Endothelial cell (in vitro differentiated cells): ENCODE results near the gene SEPTIN1. TPM values are rescaled to one million over a fixed set of nuclear protein-coding genes. Genes with fewer than 3 reads are reported as not detected.

Experiments
- DNase-seq: peaks from one replicate; pipeline ENCODE4 v3.0.0; 2021; ENCODE audit warnings: low spot score
- H3K27ac Mint-ChIP-seq: one replicate; pipeline ENCODE4 v1.8.0; 2021; ENCODE audit warnings: mixed read lengths, inconsistent platforms; ENCODE audit not compliant: unreplicated experiment
- H3K27me3 Mint-ChIP-seq: one replicate; pipeline ENCODE4 v1.8.0; 2021; ENCODE audit warnings: mild to moderate bottlenecking, moderate library complexity, mixed read lengths, inconsistent platforms; ENCODE audit not compliant: unreplicated experiment
- H3K36me3 Mint-ChIP-seq: one replicate; pipeline ENCODE4 v1.8.0; 2021; ENCODE audit warnings: mild to moderate bottlenecking, low read depth, mixed read lengths, inconsistent platforms; ENCODE audit not compliant: unreplicated experiment
- H3K4me1 Mint-ChIP-seq: one replicate; pipeline ENCODE4 v1.8.0; 2021; ENCODE audit warnings: mild to moderate bottlenecking, mixed read lengths, inconsistent platforms; ENCODE audit not compliant: unreplicated experiment
- H3K4me3 Mint-ChIP-seq: one replicate; pipeline ENCODE4 v1.8.0; 2021; ENCODE audit warnings: mild to moderate bottlenecking, mixed read lengths, inconsistent platforms; ENCODE audit not compliant: unreplicated experiment
- H3K9me3 Mint-ChIP-seq: one replicate; pipeline ENCODE4 v1.8.0; 2021; ENCODE audit warnings: mixed read lengths, inconsistent platforms; ENCODE audit not compliant: unreplicated experiment
- CTCF ChIP-seq: fragments of 200-600 bp; sonication (generic); IDR thresholded peaks from one replicate; pipeline ENCODE4 v1.5.0; 2021; ENCODE audit warnings: antibody characterized with exemption; ENCODE audit not compliant: unreplicated experiment
- total RNA-seq: library from RNA; stranded (reverse); fragmentation: NEBNext Ultra II Directional; extraction: Animal tissue kit (Norgen Biotek cat#: 25700); gene quantifications from one replicate; pipeline ENCODE4 v1.2.1, GENCODE V29; 2021; ENCODE audit not compliant: unreplicated experiment

SEPTIN1 gene
- total RNA-seq, 1 donor from 2014 or later = 1.6 TPM

GRCh38 chr16:30371248-30371816, 11.0 kb downstream of the SEPTIN1 start:
- Mint-ChIP-seq H3K4me1 (peaks cover 35% of the 10 kb centered on the region), H3K9me3 (no peaks in the 10 kb centered on the region), H3K27ac (peak overlapping the region; percentile 93), H3K4me3 (peak overlapping the region; percentile 94), H3K27me3 (peaks cover 11% of the 10 kb centered on the region), H3K36me3 (peaks cover 12% of the 10 kb centered on the region)
- DNase-seq = no peak
- no peak for TF ChIP-seq CTCF

- Mint-ChIP-seq H3K27ac (peak within 1 kb of the TSS; percentile 93), H3K4me3 (peak within 1 kb of the TSS; percentile 94), H3K9me3 (no peaks in the 10 kb centered on the region), H3K36me3 (peaks cover 12% of the 10 kb centered on the region), H3K27me3 (peaks cover 11% of the 10 kb centered on the region), H3K4me1 (peaks cover 35% of the 10 kb centered on the region)
- TF ChIP-seq CTCF = no peak
- DNase-seq = peak; percentile 97
These were observed 11.7 kb downstream of the SEPTIN1 start, which contains the start of gene TBC1D10B for GRCh38 chr16:30370456-30371247. Gene TBC1D10B (minus strand): TSS chr16:30370494. CDS start chr16:30370183, 311 bp downstream.

GRCh38 chr16:30369938-30370455, 12.4 kb downstream of the SEPTIN1 start:
- Mint-ChIP-seq H3K4me1 (peaks cover 35% of the 10 kb centered on the region), H3K4me3 (no peak overlapping the region), H3K36me3 (peaks cover 12% of the 10 kb centered on the region), H3K27me3 (peaks cover 14% of the 10 kb centered on the region), H3K27ac (no peak overlapping the region), H3K9me3 (no peaks in the 10 kb centered on the region)
- no peak for DNase-seq
- no peak for TF ChIP-seq CTCF

GRCh38 chr16:30369091-30369937, 13.0 kb downstream of the SEPTIN1 start:
- Mint-ChIP-seq H3K4me3 (peak overlapping the region; percentile 93), H3K36me3 (peaks cover 15% of the 10 kb centered on the region), H3K27ac (peak overlapping the region; percentile 52), H3K27me3 (peaks cover 14% of the 10 kb centered on the region), H3K4me1 (peaks cover 35% of the 10 kb centered on the region), H3K9me3 (no peaks in the 10 kb centered on the region)
- no peak for TF ChIP-seq CTCF
- peak; percentile 31 for DNase-seq
